ENCODE results near the gene PTBP1.

PTBP1 gene

DNA sequence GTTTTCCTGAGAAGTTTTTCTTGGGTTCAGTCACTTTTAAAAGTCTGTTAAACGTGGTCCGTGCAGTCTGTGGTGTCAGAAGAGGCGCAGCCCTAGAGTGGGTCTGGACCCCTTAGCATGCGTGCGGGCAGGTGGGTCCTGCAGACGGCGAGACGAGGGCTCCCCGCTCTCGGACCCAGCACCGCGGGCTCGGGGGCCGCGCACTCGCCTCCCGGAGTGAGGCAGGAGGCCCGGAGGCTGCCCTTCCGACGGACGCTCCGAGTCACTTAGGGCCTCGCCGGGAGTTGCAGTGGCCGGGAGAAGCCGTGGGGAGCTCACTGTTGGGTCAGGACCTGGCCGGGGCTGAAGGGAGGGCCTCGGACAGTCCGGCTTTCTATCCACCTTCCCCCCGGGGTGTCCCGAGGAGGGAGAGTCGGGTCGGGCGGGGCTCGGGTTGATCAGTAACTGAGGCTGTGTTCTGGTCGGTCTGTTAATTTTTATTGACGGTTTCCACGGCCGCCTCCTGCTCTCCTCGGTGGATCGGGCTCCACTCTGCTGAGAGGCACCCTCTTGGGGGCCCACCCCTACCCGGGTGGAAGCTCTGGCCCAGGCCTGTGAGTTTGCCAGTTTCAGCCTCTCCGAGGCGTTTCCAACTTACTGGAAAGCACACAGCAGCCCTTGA is 1.3 kb downstream of the PTBP1 start:
- DNase-seq (ENCODE audit: low read depth, low spot score): no peak
- Histone ChIP-seq H3K36me3 (ENCODE audit: insufficient read depth, insufficient read length, low read length) (peaks cover 54% of the 10 kb centered on the region), H3K4me1 (ENCODE audit: insufficient read depth, insufficient read length) (peaks cover 43% of the 10 kb centered on the region), H3K4me3 (ENCODE audit: insufficient read length, low read depth) (peak overlapping the region; percentile 85), H3K27me3 (ENCODE audit: insufficient read depth, insufficient read length) (no peaks in the 10 kb centered on the region), H3K9ac (ENCODE audit: insufficient read length, low read depth) (peak overlapping the region; percentile 91), H3K9me3 (ENCODE audit: insufficient read depth, low read length) (no peaks in the 10 kb centered on the region)
- TF ChIP-seq SUZ12 (IDR thresholded peaks at IDR 0.05; ENCODE audit: extremely low read depth, insufficient read depth, insufficient read length): no peak
- no peak for TF ChIP-seq YY1 (IDR thresholded peaks at IDR 0.05; ENCODE audit: insufficient read depth, insufficient read length)
- no peak for TF ChIP-seq ZNF274 (IDR thresholded peaks at IDR 0.05; ENCODE audit: low read depth, low read length)

DNA sequence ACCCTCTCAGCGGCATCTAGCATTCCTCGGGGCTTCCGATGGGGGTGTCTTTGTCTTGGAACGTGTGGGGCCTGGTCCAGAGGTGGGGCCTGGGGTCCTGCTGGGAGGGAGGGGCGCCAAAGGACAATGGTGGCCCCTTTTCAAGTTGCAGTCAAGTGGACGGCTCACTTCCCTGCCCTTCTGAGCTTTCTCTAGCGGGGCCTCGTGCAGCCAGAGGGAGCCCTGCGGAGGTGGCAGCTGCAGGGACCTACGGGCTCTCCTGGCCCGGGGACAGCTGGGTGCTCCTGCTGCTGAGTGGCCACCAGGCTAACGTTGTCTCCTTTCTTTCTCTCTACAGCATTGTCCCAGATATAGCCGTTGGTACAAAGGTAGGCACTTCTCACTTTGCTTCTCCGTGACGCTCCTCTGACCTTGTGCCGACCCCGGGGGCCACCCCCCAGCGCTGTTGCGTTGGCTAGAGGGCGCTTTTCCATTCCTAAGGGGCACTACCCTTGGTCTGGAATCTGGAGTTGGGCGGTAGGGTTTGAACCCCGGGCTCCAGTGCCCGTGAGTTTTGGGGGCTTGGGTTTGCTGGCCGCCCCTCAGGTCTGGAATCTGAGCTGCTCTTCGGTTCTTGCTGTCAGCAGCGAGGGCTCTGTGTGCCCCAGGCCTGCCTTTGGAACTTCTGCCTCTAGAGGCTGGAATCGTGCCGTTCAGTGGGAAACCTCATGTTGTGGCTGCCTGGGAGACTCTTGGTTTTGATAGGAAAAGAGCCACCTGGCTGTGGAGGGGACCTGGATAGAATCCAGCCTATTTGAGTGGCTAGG is 2.0 kb downstream of the PTBP1 start:
- no peaks in the 10 kb centered on the region for H3K27me3 ChIP-seq (ENCODE audit: insufficient read depth, insufficient read length)
- peak overlapping the region; percentile 91 for H3K9ac ChIP-seq (ENCODE audit: insufficient read length, low read depth)
- DNase-seq (ENCODE audit: low read depth, low spot score): no peak
- H3K4me3 ChIP-seq (ENCODE audit: insufficient read length, low read depth): peak overlapping the region; percentile 85
- peaks cover 40% of the 10 kb centered on the region for H3K4me1 ChIP-seq (ENCODE audit: insufficient read depth, insufficient read length)
- TF ChIP-seq SUZ12 (IDR thresholded peaks at IDR 0.05; ENCODE audit: extremely low read depth, insufficient read depth, insufficient read length): no peak
- H3K36me3 ChIP-seq (ENCODE audit: insufficient read depth, insufficient read length, low read length): peaks cover 62% of the 10 kb centered on the region
- no peaks in the 10 kb centered on the region for H3K9me3 ChIP-seq (ENCODE audit: insufficient read depth, low read length)

DNA sequence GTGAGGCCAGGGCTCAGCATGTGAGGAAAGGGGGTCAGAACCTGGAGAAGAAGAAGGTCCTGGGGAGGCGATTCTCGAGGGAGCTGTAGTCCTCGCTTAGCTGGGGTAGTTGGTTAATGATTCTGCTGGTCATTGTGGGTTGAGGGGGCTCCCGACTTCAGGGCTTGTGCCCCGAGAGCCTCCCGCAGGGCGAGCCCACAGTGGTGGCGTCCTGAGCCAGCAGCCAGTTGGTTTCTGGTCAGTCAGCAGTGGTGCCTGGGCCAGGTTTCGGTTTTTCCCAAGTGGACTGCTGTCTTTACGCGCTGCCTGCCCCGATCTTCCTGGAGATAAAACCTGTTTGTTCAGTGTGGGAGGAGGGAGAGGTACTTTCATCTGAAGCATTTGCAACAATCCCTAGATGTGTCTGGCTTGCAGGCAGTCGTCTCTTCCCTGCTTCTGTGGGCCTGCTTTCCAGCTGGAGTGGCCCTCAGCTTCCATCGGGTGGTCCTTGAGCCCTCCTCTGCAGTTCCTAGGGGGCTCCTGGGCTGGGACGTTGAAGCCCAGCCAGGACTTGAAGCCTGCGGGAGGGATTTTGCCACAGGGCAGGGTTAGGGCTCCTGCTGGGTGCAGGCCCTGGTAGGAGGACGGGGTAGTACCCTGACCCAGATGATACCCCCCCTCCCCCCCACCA is 3.2 kb downstream of the PTBP1 start:
- no peak for DNase-seq (ENCODE audit: low read depth, low spot score)
- Histone ChIP-seq H3K9ac (ENCODE audit: insufficient read length, low read depth) (peak overlapping the region; percentile 62), H3K4me3 (ENCODE audit: insufficient read length, low read depth) (peak overlapping the region; percentile 30)

DNA sequence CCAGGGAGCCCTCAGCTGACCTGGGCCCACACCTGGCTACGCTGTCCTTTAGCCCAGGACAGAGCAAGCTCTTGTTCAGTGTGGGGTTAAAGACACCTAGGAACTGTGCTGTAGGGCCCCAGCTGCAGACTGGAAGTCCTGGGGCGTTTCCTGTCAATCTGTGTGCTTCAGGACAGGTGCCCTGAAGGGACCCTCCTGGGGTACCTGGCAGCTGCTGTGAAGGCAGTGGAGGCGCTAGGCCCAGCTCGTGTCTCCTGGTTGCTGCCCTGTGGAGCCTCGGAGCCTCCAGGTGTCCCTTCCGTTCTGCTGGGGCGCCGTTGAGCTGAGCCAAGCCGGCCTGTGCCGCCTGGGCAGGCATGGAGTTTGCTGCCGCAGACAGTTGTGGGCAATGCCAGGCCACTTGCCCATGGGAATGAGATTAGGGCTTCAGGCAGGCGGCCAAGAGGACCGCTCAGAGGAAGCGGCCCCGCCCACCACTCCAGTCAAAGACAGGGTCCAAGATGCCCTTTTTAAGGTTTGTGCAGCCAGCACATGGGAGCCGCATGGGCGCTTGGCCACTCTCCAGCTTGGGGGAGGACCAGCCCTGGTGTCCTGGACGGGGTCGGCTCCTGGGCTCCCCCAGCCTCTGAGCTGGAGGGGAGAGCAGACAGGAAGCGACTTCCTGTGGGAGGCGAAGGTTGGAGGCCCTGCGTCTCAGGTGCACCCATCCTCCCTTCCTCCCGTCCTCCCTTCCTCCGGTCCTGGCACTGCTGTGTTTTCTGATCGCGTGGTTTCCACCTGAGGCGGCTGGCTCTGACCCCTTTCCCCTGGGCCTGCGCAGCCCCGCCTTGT is 4.0 kb downstream of the PTBP1 start:
- Histone ChIP-seq H3K4me3 (ENCODE audit: insufficient read length, low read depth) (peak overlapping the region; percentile 30), H3K9ac (ENCODE audit: insufficient read length, low read depth) (peak overlapping the region; percentile 62), H3K36me3 (ENCODE audit: insufficient read depth, insufficient read length, low read length) (peaks cover 81% of the 10 kb centered on the region), H3K27me3 (ENCODE audit: insufficient read depth, insufficient read length) (no peaks in the 10 kb centered on the region), H3K4me1 (ENCODE audit: insufficient read depth, insufficient read length) (peaks cover 42% of the 10 kb centered on the region), H3K9me3 (ENCODE audit: insufficient read depth, low read length) (no peaks in the 10 kb centered on the region)
- no peak for DNase-seq (ENCODE audit: low read depth, low spot score)
- no peak for TF ChIP-seq SUZ12 (IDR thresholded peaks at IDR 0.05; ENCODE audit: extremely low read depth, insufficient read depth, insufficient read length)
- TF ChIP-seq ZNF274 (IDR thresholded peaks at IDR 0.05; ENCODE audit: low read depth, low read length): no peak
- TF ChIP-seq YY1 (IDR thresholded peaks at IDR 0.05; ENCODE audit: insufficient read depth, insufficient read length): no peak

More for the DNA sequence above, 3.2 kb downstream of the PTBP1 start:
- H3K9me3 ChIP-seq (ENCODE audit: insufficient read depth, low read length): no peaks in the 10 kb centered on the region
- no peak for TF ChIP-seq YY1 (IDR thresholded peaks at IDR 0.05; ENCODE audit: insufficient read depth, insufficient read length)
- no peak for TF ChIP-seq SUZ12 (IDR thresholded peaks at IDR 0.05; ENCODE audit: extremely low read depth, insufficient read depth, insufficient read length)
- no peak for TF ChIP-seq ZNF274 (IDR thresholded peaks at IDR 0.05; ENCODE audit: low read depth, low read length)
- H3K36me3 ChIP-seq (ENCODE audit: insufficient read depth, insufficient read length, low read length): peaks cover 74% of the 10 kb centered on the region
- H3K27me3 ChIP-seq (ENCODE audit: insufficient read depth, insufficient read length): no peaks in the 10 kb centered on the region
- H3K4me1 ChIP-seq (ENCODE audit: insufficient read depth, insufficient read length): peaks cover 46% of the 10 kb centered on the region

DNA sequence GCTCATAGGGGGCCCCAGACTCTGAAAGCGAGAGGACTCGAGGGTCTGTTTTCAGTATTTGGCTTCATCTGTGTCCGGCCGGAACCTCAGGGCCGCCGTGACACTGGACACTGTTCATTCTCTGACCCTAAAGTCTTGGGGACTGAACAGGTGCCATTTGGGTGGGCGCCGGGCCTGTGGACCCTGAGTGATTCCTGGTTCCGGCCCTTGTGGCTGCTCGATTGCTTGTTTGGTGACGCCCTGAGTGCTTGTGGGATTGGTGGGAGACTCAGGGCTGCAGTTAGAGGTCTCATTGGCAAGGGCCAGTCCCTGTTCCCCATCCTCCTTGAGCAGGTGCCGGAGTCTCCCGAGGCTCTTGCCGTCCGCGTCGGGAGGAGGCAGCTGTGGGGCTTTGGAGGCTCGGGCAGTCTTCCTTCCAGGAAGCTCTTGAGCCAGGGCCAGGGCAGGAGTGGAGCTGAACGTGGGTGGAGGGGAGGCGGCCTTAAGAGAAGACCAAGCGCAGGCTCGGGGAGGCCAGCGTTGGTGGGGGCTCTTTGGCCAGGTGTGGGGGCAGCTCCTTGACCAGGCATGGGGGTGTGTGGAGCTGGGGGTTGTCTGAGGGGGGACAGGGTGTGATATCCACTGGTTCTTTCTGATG is 4.7 kb downstream of the PTBP1 start:
- DNase-seq (ENCODE audit: low read depth, low spot score): no peak
- Histone ChIP-seq H3K4me3 (ENCODE audit: insufficient read length, low read depth) (no peak overlapping the region), H3K4me1 (ENCODE audit: insufficient read depth, insufficient read length) (peaks cover 44% of the 10 kb centered on the region), H3K27me3 (ENCODE audit: insufficient read depth, insufficient read length) (no peaks in the 10 kb centered on the region), H3K9me3 (ENCODE audit: insufficient read depth, low read length) (no peaks in the 10 kb centered on the region), H3K36me3 (ENCODE audit: insufficient read depth, insufficient read length, low read length) (peaks cover 89% of the 10 kb centered on the region), H3K9ac (ENCODE audit: insufficient read length, low read depth) (peak overlapping the region; percentile 68)
- TF ChIP-seq SUZ12 (IDR thresholded peaks at IDR 0.05; ENCODE audit: extremely low read depth, insufficient read depth, insufficient read length) (no peak), ZNF274 (IDR thresholded peaks at IDR 0.05; ENCODE audit: low read depth, low read length) (no peak), YY1 (IDR thresholded peaks at IDR 0.05; ENCODE audit: insufficient read depth, insufficient read length) (no peak)

DNA sequence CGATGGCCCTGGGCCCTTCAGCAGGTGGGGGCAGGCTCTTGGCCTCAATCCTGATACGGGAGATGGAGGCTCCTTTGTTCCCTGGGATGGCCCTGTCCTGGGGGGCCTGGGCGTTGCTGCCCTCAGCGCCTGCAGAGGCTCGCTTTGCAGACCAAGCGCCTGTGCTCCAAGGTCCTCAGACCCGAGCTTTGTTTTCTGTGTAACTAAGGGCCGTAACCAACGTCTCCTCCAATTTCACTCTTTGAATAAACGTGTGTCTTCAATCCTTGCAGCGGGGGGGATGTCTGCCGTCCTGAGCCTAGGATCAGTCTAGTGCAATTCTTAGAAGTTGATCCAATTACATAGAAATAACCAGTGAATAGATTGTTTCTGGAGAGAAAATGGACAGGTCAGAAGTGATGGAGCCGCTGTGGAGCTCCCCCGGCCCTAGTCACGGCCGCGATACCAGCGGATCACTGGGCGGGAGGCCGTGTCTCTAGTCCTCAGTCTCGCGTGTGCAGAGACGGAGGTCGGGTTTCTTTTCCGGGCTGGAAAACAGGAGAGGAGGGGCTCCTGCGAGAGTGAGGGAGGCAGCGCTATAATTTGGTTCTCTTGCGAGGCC is 5.3 kb downstream of the PTBP1 start:
- Histone ChIP-seq H3K4me1 (ENCODE audit: insufficient read depth, insufficient read length) (peaks cover 44% of the 10 kb centered on the region), H3K9ac (ENCODE audit: insufficient read length, low read depth) (peak overlapping the region; percentile 68), H3K4me3 (ENCODE audit: insufficient read length, low read depth) (no peak overlapping the region), H3K9me3 (ENCODE audit: insufficient read depth, low read length) (no peaks in the 10 kb centered on the region), H3K27me3 (ENCODE audit: insufficient read depth, insufficient read length) (no peaks in the 10 kb centered on the region), H3K36me3 (ENCODE audit: insufficient read depth, insufficient read length, low read length) (peaks cover 95% of the 10 kb centered on the region)
- TF ChIP-seq SUZ12 (IDR thresholded peaks at IDR 0.05; ENCODE audit: extremely low read depth, insufficient read depth, insufficient read length) (no peak), ZNF274 (IDR thresholded peaks at IDR 0.05; ENCODE audit: low read depth, low read length) (no peak), YY1 (IDR thresholded peaks at IDR 0.05; ENCODE audit: insufficient read depth, insufficient read length) (no peak)
- DNase-seq (ENCODE audit: low read depth, low spot score): no peak
